ENCODE measurements around the gene ECHDC1.
"Not testable (repeated sequence)": the region's sequence is repeated elsewhere in the genome, so short reads cannot be mapped to it uniquely, and the experiment has no call there.

ECHDC1 gene

DNA sequence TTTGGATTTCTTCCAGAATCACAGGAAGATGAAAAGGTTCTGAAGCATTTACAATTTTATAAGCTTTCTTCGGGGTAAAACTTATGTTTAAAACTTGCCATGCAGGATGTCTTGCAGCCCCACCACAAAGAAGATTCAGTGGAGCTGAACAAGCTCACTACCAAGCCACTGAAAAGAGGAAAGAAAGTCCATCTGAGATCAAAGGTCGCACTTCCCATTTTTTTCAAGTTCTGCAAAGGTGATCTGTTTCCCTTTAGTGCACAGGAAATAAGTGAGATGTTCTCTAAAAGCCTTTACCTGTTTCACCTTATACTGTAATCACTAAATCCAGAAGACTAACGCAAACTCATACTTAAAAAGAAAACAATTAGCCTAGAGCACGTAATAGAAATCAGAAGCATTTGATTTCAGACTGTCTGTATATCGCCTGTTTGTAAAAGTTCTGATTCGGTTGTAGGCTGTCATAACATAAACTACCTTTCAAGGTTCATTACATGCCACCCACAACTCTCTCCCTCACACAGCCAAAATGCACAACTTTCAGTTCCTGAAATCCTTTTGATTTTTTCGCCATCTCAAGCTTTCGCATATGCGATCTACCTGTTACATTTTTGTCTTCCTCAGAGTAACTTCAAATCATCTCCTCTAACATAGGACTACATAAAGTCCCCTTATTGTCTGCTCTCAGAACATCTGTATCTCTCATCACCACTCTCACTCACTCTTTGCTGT lies 1.8 kb downstream of the ECHDC1 start:
- DNase-seq = no peak

GRCh38 chr6:127340171-127340570 lies 3.2 kb downstream of the ECHDC1 start:
- no peak for DNase-seq

- no peak for DNase-seq
Observed at GRCh38 chr6:127338936-127339335, 4.5 kb downstream of the ECHDC1 start.

- DNase-seq = no peak
Observed at GRCh38 chr6:127332383-127332961, 10.9 kb downstream of the ECHDC1 start.

- not testable (repeated sequence) for DNase-seq
Observed at GRCh38 chr6:127331256-127331655, 12.2 kb downstream of the ECHDC1 start.

- DNase-seq = no peak
Observed at GRCh38 chr6:127328043-127328609, 15.3 kb downstream of the ECHDC1 start.

DNA sequence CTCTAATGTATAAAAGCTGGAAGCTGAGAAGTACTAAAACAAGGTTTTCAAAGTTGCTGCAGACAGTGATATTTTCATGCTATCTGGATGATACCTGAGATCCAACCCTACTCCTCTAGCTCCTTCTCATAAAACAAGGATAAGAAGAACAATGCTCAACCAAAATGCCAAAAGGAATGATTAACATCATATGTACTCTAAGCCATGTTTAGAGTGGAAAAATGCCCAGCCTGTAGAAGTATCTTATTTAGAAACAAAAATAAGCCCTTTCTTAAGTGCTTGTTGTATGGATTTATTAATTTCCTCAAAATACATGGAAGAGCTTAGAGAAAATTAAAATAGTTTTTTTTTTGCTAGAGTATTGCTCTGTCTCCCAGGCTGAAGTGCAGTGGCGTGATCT lies 23.7 kb downstream of the ECHDC1 start:
- DNase-seq = no peak

DNA sequence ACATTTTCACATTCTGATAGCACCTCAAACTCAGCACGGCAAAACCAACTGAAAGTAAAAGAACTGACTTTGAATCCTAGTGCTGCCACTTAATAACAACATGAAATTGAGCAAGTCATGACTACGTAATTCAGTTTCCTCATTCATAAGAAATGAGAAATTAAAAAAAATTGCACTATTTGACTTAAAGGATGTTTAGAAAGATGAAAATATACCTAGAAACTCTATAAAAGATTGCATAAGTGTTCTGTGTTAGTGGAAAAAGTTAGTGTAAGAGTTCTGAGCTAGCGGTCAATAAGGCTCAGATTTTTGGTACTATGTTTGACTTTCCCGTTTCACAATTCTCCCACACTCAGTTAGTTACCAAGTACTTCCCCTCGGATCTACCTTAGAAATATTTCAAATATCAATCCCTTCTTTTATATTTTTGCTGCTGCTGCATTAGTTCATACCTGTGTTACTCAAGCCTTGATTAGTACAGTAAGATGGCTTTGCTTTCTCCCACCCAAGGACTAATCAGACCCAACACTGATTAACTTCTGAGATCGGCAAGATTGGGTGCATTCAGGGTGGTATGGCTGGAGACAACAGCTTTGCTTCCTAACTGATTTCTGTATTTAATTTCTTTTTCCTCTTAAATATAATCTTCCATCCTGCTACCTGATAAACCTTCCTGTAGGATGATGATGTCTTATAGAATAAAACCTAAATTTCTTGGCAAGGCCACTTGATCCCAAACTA lies 25.9 kb downstream of the ECHDC1 start:
- no peak for DNase-seq

DNA sequence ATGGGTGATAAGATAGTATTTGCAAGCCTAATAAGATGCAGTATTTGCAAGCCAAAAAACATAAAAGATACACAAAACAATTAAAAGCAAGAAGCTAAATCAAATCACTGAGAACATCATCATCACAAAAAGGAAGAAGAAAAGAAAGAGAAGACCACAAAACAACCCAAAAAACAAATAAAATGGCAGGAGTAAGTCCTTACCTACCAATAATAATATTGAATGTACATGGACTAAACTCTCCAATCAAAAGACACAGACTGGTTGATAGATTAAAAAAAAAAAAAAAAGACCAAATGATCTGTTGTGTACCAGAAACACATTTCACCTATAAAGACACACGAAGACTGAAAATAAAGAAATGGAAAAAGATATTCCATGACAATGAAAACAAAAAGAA lies 37.7 kb downstream of the ECHDC1 start:
- no peak for DNase-seq

- no peak for DNase-seq
Observed at GRCh38 chr6:127303917-127304316, 39.5 kb downstream of the ECHDC1 start.

DNA sequence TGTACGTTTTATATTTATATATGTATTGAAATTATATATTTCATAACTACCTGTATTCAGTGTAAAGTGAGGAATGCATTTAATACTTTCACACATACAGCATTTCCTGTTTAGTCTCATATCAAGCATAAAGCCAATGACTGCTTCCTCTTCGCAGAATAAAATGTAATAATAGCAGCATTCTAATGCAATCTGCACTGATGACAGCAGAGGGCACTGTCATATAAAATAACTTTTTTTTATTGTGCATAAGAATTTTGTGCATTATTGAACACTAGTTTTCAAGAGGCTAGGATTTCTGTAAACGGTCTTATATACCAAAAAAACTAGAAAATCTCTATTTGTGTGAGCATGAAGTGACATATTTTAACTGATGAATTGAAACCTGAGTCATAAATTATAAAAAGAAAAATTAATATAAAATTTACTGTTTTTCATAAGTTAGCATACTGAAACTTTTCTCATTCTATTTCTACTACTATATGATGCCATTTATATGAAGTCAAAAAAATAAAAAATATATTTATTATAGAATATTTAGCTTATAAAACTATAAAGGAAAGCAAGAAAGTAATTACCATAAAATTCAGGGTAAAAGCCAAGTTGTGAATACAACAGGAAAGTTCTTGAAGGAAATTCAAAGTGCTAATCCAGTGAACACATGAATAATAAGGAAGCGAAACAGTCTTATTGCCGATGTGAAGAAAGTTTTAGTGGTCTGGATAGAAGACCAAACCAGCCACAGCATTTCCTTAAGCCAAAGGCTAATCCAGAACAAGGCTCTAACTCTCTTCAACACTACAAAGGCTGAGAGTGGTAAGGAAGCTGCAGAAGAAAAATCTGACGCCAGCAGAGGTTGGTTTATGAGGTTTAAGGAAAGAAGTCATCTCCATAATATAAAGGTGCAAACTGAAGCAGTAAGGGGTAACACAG lies 40.4 kb downstream of the ECHDC1 start:
- no peak for DNase-seq

DNA sequence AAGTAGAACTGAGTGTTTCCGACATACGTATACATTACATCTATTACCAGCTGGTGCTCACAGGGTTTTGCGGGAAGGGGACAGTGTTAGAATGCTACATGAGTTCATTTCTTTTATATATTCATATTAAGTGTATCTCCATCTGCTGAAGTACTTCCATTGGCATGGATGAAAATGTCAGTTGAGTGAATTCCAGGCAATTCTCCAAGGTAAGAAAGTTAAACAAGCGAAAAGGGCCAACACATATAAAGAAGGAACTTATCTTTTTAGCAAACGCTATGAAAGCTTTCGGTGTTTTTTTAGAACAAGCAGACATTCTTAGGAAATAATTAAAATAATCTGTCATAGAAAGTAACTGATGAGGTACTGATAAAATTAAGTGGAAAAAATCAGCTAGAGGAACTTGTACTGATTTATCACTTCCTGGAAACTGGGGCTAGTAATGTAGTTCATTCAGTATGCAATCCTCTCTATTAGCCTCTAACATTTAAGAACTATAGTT lies 42.2 kb downstream of the ECHDC1 start:
- no peak for DNase-seq

DNA sequence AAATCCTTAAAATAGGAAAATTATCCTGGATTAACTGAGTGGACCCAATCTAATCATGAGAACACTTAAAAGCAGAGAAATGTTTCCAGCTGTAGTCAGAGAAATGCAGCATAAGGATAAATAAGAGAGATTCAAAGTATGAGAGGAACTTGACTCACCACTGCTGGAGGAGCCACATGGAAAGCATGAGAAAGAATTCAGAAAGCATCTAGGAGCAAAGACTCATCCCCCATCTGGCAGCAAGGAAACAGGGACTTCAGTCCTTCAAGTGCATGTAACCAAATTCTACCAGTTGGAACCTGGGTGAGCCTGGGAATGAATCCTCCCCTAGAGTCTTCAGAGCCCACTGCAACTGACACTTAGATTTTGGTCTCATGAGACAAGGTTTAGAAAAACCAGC lies 43.0 kb downstream of the ECHDC1 start:
- DNase-seq = peak; percentile 62

DNA sequence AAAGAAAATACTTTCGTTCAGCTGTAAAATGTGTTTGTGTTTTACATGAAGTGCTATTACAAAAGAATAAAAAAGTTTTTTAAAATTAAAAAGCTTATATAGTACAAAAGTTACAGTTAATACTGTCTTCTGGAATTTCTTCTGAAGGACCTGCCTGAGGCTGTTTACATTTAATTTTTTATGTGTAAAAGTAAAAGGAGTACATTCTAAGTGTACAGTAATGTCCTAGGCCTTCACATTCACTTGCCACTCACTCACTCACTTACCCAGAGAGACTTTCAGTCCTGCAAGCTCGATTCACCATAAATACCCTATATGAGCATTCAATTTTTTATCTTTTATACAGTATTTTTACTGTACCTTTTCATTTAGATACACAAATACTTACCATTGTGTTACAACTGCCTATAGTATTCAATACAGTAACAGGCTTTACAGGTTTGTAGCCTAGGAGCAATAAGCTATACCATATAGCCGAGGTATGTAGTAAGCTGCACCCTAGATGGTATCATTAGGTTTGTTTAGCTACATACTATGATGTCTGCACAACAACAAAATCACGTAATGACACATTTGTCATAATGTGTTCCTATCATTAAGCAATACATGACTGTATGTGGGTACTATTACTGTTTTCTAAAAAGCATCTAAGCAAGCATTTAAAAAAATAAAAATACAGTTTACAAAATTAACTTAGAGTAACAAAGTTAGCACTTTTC lies 43.7 kb downstream of the ECHDC1 start:
- no peak for DNase-seq

GRCh38 chr6:127298475-127298874 lies 44.9 kb downstream of the ECHDC1 start:
- DNase-seq = no peak

- DNase-seq = no peak
Observed at GRCh38 chr6:127297502-127298070, 45.8 kb downstream of the ECHDC1 start.

DNA sequence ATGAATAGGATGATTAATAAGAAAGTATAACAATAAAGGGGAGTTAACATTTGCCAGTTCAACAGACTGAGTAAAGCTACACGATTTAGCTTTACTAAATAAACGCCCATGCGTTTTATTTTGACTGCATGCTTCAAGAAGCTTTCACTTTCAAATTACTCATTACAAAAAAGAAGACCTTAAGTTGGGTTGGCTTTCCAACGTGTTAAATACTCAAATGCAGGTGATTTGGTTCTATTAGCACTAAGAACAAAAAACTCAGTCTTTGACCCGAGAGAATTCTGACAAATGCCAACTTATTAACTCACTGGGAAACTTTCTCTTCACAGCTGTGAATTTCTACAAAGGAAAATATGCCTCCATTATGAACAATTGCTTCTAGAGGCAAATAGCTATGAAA lies 51.9 kb downstream of the ECHDC1 start:
- DNase-seq = no peak

DNA sequence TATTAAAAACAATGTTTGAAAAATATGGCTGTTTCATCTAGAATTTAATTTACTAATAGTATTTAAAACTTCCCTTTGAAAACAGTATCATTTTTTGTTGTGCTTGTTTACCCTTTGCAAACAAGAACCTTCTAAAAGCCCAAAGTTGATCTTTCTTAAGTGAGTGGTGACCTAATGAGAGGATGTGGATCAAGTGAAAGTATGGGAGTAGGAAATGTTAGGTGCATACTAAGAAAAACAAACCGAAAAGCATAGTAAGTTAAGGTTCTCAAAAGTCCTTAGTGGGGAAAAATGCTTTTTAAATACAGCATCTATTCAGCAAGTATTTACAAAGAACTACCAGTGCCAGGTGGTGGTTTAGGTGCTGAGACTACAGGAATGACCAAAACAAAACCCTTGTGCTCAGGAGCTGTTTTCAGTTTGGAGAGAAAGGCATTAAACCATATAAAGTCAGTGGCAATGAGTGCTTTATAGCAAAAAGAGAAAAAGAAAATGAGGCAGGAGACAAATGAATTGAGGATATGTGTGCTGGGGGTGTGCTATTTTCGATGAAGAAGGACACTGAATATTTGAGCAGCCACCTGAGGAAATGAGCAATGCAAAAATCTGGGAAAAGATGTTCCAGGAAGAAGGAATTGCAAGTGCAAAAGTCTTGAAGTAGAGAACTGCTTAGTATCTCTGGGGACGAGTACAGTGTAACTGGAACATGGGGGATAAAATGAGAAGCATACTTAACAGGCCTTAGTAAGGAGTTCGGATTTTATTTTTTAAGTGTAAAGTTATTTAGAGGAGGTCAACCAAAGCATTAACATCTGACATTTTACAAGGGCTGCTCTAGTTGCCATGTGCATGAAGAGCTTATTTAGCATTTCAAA lies 52.8 kb downstream of the ECHDC1 start:
- no peak for DNase-seq

DNA sequence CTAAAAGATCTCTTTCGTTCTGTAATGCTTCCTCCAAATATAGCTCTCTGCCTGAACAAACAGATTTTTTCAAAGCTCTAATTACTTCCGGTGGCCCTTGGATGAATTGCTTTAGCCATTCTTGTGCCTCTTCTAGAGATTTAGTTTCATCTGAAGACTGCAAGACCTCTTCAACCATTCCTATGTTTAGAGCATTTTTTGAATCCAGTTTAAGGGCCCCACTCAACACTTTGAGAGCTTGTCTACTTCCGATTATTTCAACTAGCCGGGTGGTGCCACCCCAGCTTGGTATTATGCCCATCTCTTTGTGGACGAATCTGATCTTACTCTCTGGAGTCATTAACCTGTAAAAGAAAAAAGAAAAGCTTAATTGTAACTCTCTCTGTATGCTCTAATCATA lies 53.5 kb downstream of the ECHDC1 start:
- no peak for DNase-seq

DNA sequence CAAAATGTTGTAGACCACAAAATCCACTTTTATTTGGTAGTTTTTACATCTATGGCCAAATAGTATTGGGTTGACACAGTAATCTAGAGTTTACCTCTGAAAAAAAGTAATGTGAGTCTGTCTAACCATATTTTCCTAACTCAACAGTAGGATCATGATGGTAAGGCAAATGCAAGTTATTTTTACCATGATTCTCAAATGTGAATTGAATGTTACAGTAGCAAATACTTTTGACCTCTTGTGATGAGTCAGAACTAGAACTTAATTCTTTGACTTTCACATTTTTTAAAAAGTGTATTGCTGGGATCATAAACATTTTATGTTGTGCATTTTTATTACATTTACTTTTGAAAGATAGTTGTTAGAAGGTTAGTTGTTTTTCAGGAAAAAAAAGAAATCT lies 54.7 kb downstream of the ECHDC1 start:
- DNase-seq = no peak

All from NCI-H524 treated with DMSO at 0.1 percent for 48 hours (cell line).